CD14-positive monocyte (primary cell): ENCODE data around the gene FRZB. TPM values are rescaled to one million over a fixed set of nuclear protein-coding genes. Genes with fewer than 3 reads are reported as not detected.

Experiments
- DNase-seq, 3 donors: peaks; one replicate each; pipeline ENCODE4 v3.0.0-alpha.2; 2011 to 2022
- H2AFZ ChIP-seq: 2 replicates; pipeline ENCODE4 v1.6.0; 2012; ENCODE audit warnings: mild to moderate bottlenecking, low read depth, low read length, inconsistent platforms; ENCODE audit not compliant: insufficient read depth, poor library complexity, severe bottlenecking
- H3K27ac ChIP-seq, 2 donors: 1 replicate in 1 of 2; 2 replicates in 1 of 2; pipeline ENCODE4 v1.5.1; 2012 to 2013; ENCODE audit warnings: low read length in 2 of 2, control low read depth in 1 of 2, inconsistent platforms in 1 of 2, low read depth in 1 of 2, mild to moderate bottlenecking in 1 of 2
- H3K27me3 ChIP-seq, 2 donors: one replicate each; pipeline versions ENCODE4 v1.6.0 to v1.6.1; 2011 to 2013; ENCODE audit warnings: low read length in 2 of 2; ENCODE audit not compliant: control insufficient read depth in 2 of 2, insufficient read depth in 2 of 2
- H3K36me3 ChIP-seq, 2 donors: replicated peaks in 1 of 2; 1 replicate in 1 of 2; 2 replicates in 1 of 2; pipeline versions ENCODE4 v1.5.1 to v1.6.1; 2012 to 2013; ENCODE audit warnings: low read length in 2 of 2, control low read depth in 1 of 2, inconsistent platforms in 1 of 2, mild to moderate bottlenecking in 1 of 2; ENCODE audit not compliant: insufficient read depth in 2 of 2, control insufficient read depth in 1 of 2
- H3K4me1 ChIP-seq, 2 donors: 1 replicate in 1 of 2; 2 replicates in 1 of 2; pipeline versions ENCODE4 v1.5.1 to v1.6.1; 2012 to 2013; ENCODE audit warnings: low read length in 2 of 2, control low read depth in 1 of 2, inconsistent platforms in 1 of 2, mild to moderate bottlenecking in 1 of 2, moderate library complexity in 1 of 2; ENCODE audit not compliant: insufficient read depth in 2 of 2, control insufficient read depth in 1 of 2
- H3K4me2 ChIP-seq: replicated peaks from 2 replicates; pipeline ENCODE3; 2012; ENCODE audit warnings: low read length, moderate library complexity, mild to moderate bottlenecking; ENCODE audit not compliant: poor library complexity, severe bottlenecking; ENCODE audit errors: extremely low read depth
- H3K4me3 ChIP-seq, 3 experiments: fragments of 200-600 bp in 1 of 3; sonication (generic) in 1 of 3; replicated peaks in 1 of 3; 1 replicate in 2 of 3; 2 replicates in 1 of 3; pipeline ENCODE4 v1.5.1; 2011 to 2013; ENCODE audit warnings: low read length in 3 of 3, mild to moderate bottlenecking in 3 of 3, control low read depth in 2 of 3, low read depth in 2 of 3, inconsistent platforms in 1 of 3, moderate library complexity in 1 of 3
- H3K79me2 ChIP-seq: 2 replicates; pipeline ENCODE4 v1.6.0; 2012; ENCODE audit warnings: mild to moderate bottlenecking, control low read depth, inconsistent platforms, low read length, moderate library complexity; ENCODE audit not compliant: insufficient read depth
- H3K9ac ChIP-seq: 2 replicates; pipeline ENCODE4 v1.6.0; 2017; ENCODE audit warnings: low read length, mild to moderate bottlenecking; ENCODE audit not compliant: insufficient read depth, poor library complexity, severe bottlenecking
- H3K9me3 ChIP-seq, 2 donors: replicated peaks in 1 of 2; 1 replicate in 1 of 2; 2 replicates in 1 of 2; pipeline versions ENCODE4 v1.5.1 to v1.6.1; 2012 to 2013; ENCODE audit warnings: low read length in 2 of 2, control low read depth in 1 of 2; ENCODE audit not compliant: control insufficient read depth in 1 of 2, insufficient read depth in 1 of 2
- H4K20me1 ChIP-seq: 2 replicates; pipeline ENCODE4 v1.6.0; 2012; ENCODE audit warnings: mild to moderate bottlenecking, low read length, control low read depth, moderate library complexity; ENCODE audit not compliant: insufficient read depth
- H3K27ac Mint-ChIP-seq, 7 donors: one replicate each; pipeline ENCODE4 v1.8.0; 2020; ENCODE audit warnings: mild to moderate bottlenecking in 7 of 7, mixed read lengths in 7 of 7, moderate library complexity in 6 of 7, inconsistent platforms in 2 of 7
- H3K27me3 Mint-ChIP-seq, 3 donors: one replicate each; pipeline ENCODE4 v1.8.0; 2021 to 2022; ENCODE audit warnings: low read depth in 3 of 3, mild to moderate bottlenecking in 3 of 3, mixed read lengths in 3 of 3, moderate library complexity in 3 of 3, inconsistent platforms in 1 of 3
- H3K36me3 Mint-ChIP-seq, 2 donors: one replicate each; pipeline ENCODE4 v1.8.0; 2020; ENCODE audit warnings: mixed read lengths in 2 of 2, inconsistent platforms in 1 of 2, mild to moderate bottlenecking in 1 of 2
- H3K4me1 Mint-ChIP-seq: one replicate; pipeline ENCODE4 v1.8.0; 2020; ENCODE audit warnings: mild to moderate bottlenecking, mixed read lengths
- H3K4me3 Mint-ChIP-seq, 2 donors: one replicate each; pipeline ENCODE4 v1.8.0; 2020; ENCODE audit warnings: mild to moderate bottlenecking in 2 of 2, mixed read lengths in 2 of 2, moderate library complexity in 1 of 2
- H3K9me3 Mint-ChIP-seq, 7 donors: one replicate each; pipeline ENCODE4 v1.8.0; 2020 to 2022; ENCODE audit warnings: mixed read lengths in 7 of 7, mild to moderate bottlenecking in 6 of 7, moderate library complexity in 6 of 7, inconsistent platforms in 2 of 7
- whole genome bisulfite sequencing: methylation state at CpG from one replicate; pipeline ENCODE4 v1.1.5; 2013; ENCODE audit warnings: missing lambda C conversion rate; ENCODE audit not compliant: insufficient coverage; 5-methylcytosine and 5-hydroxymethylcytosine counted together
- intact Hi-C, 2 donors: fragments of 100-400 bp; cut with micrococcal nuclease; formaldehyde crosslinking; loops; one replicate each; pipeline versions ENCODE4 v1.15.0 to v1.15.1; 2023
- polyA plus RNA-seq, 3 donors: library from polyadenylated mRNA; depleted of rRNA in 1 of 3; unstranded in 2 of 3; stranded (reverse) in 1 of 3; fragments of 300-500 nt in 2 of 3; fragments of >200 nt in 1 of 3; fragmentation: Illumina TruSeq in 2 of 3; gene quantifications; 1 replicate in 2 of 3; 2 replicates in 1 of 3; pipeline ENCODE4 v1.2.3, GENCODE V29; 2012 to 2021
- TF ChIP-seq, protein P1 (sequence below): fragments of 200-600 bp; IDR thresholded peaks from one replicate; pipeline ENCODE4 v1.8.0; 2022; ENCODE audit warnings: antibody characterized with exemption, mild to moderate bottlenecking

FRZB gene
- polyA plus RNA-seq, 3 donors, result not detected

- no CpG with 5 or more reads among the region's 1 CpG for WGBS
- intact Hi-C loops, result no loop called here
These were observed 38.4 kb upstream of the FRZB start for GRCh38 chr2:182904844-182905243.

DNA sequence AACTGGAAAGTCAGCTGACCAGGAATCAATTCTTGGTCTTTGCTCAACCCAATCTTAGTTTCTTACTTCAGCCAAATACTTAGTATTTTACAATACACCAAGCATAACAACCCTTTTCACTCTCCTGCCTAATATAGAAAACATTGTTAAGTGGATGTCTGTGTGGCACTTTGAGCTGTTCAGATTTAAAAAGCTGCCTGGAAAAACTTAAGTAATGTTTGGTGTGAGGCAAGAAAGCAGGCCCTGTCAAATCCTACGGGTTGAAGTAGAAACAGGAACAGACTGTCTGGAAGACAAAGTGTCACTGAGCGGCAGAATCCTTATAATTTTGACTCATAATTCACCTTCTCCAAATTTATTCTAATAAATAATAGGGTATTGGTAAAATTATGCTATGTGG is 37.1 kb upstream of the FRZB start:
- H3K36me3 Mint-ChIP-seq, result no peaks in the 10 kb centered on the region
- no peak overlapping the region for H3K4me2 ChIP-seq
- TF ChIP-seq, protein P1, sequence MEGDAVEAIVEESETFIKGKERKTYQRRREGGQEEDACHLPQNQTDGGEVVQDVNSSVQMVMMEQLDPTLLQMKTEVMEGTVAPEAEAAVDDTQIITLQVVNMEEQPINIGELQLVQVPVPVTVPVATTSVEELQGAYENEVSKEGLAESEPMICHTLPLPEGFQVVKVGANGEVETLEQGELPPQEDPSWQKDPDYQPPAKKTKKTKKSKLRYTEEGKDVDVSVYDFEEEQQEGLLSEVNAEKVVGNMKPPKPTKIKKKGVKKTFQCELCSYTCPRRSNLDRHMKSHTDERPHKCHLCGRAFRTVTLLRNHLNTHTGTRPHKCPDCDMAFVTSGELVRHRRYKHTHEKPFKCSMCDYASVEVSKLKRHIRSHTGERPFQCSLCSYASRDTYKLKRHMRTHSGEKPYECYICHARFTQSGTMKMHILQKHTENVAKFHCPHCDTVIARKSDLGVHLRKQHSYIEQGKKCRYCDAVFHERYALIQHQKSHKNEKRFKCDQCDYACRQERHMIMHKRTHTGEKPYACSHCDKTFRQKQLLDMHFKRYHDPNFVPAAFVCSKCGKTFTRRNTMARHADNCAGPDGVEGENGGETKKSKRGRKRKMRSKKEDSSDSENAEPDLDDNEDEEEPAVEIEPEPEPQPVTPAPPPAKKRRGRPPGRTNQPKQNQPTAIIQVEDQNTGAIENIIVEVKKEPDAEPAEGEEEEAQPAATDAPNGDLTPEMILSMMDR, result no peak
- no peak overlapping the region for H3K27ac ChIP-seq
- no peaks in the 10 kb centered on the region for H3K4me1 Mint-ChIP-seq
- no peak overlapping the region for H2AFZ ChIP-seq
- no peaks in the 10 kb centered on the region for H3K79me2 ChIP-seq
- H3K9me3 ChIP-seq, result peaks cover 0 to 2% of the 10 kb centered on the region in 2 donors
- H3K4me3 ChIP-seq, result no peak overlapping the region
- H3K9ac ChIP-seq, result no peak overlapping the region
- no peak for DNase-seq
- H3K9me3 Mint-ChIP-seq, result peaks cover 0 to 11% (median 3%) of the 10 kb centered on the region in 7 donors
- no peaks in the 10 kb centered on the region for H3K36me3 ChIP-seq
- no peak overlapping the region for H3K4me3 Mint-ChIP-seq
- WGBS, result no CpG with 5 or more reads among the region's 2 CpGs
- H3K4me1 ChIP-seq, result no peaks in the 10 kb centered on the region
- peaks cover 0 to 3% (median 0%) of the 10 kb centered on the region in 3 donors for H3K27me3 Mint-ChIP-seq
- intact Hi-C loops, result no loop called here
- H3K27me3 ChIP-seq, result no peaks in the 10 kb centered on the region
- no peak overlapping the region for H3K27ac Mint-ChIP-seq
- H4K20me1 ChIP-seq, result no peaks in the 10 kb centered on the region

More at GRCh38 chr2:182904844-182905243, 38.4 kb upstream of the FRZB start:
- no peaks in the 10 kb centered on the region for H3K36me3 ChIP-seq
- H3K9me3 ChIP-seq, result peaks cover 0 to 2% of the 10 kb centered on the region in 2 donors
- Mint-ChIP-seq H3K36me3 (no peaks in the 10 kb centered on the region), H3K4me3 (no peak overlapping the region), H3K9me3 (peaks cover 0 to 11% (median 3%) of the 10 kb centered on the region in 7 donors), H3K27ac (no peak overlapping the region), H3K4me1 (no peaks in the 10 kb centered on the region), H3K27me3 (peaks cover 0 to 3% (median 0%) of the 10 kb centered on the region in 3 donors)
- H4K20me1 ChIP-seq, result no peaks in the 10 kb centered on the region
- H3K27me3 ChIP-seq, result no peaks in the 10 kb centered on the region
- H3K9ac ChIP-seq, result no peak overlapping the region
- no peak overlapping the region for H2AFZ ChIP-seq
- H3K4me1 ChIP-seq, result no peaks in the 10 kb centered on the region
- H3K4me2 ChIP-seq, result no peak overlapping the region
- TF ChIP-seq, protein P1, result no peak
- H3K4me3 ChIP-seq, result no peak overlapping the region
- DNase-seq, result no peak
- no peak overlapping the region for H3K27ac ChIP-seq
- H3K79me2 ChIP-seq, result no peaks in the 10 kb centered on the region
